ENCODE measurements around the gene CACNA1A. TPM values are rescaled to one million over a fixed set of nuclear protein-coding genes. Genes with fewer than 3 reads are reported as not detected.

CACNA1A gene
- total and polyA plus RNA-seq, 8 donors, result 2.4 to 42.6 (median 6.8) TPM

GRCh38 chr19:13356686-13357280 lies 149.5 kb downstream of the CACNA1A start:
- Histone ChIP-seq H3K4me1 (no peaks in the 10 kb centered on the region), H3K4me3 (no peak overlapping the region), H3K27me3 (no peaks in the 10 kb centered on the region), H3K36me3 (no peaks in the 10 kb centered on the region), H3K9me3 (no peaks in the 10 kb centered on the region), H3K27ac (no peak overlapping the region)
- intact Hi-C loops (cut with DNase I), result no loop called here
- ATAC-seq (no peak), DNase-seq (no peak), FAIRE-seq (no peak)
- 46 to 47% methylated on average over 9 of the region's 9 CpGs for WGBS, 2 donors
- no peak for TF ChIP-seq CTCF (IDR thresholded peaks at IDR 0.05)

GRCh38 chr19:13356185-13356584 lies 150.1 kb downstream of the CACNA1A start:
- ATAC-seq, result no peak
- no peaks in the 10 kb centered on the region for H3K9me3 ChIP-seq
- no peak for FAIRE-seq
- H3K36me3 ChIP-seq, result no peaks in the 10 kb centered on the region
- TF ChIP-seq CTCF (IDR thresholded peaks at IDR 0.05), result no peak
- no peak overlapping the region for H3K27ac ChIP-seq
- H3K4me1 ChIP-seq, result no peaks in the 10 kb centered on the region
- DNase-seq, result no peak
- intact Hi-C loops (cut with DNase I), result no loop called here
- WGBS, 2 donors, result 54 to 58% methylated on average over 8 of the region's 8 CpGs
- no peak overlapping the region for H3K4me3 ChIP-seq
- no peaks in the 10 kb centered on the region for H3K27me3 ChIP-seq

GRCh38 chr19:13355356-13355755 lies 150.9 kb downstream of the CACNA1A start:
- no peaks in the 10 kb centered on the region for H3K9me3 ChIP-seq
- H3K27me3 ChIP-seq, result no peaks in the 10 kb centered on the region
- no peaks in the 10 kb centered on the region for H3K36me3 ChIP-seq
- 37 to 54% methylated on average over 5 of the region's 5 CpGs for WGBS, 2 donors
- no peak overlapping the region for H3K4me3 ChIP-seq
- intact Hi-C loops (cut with DNase I), result no loop called here
- H3K4me1 ChIP-seq, result no peaks in the 10 kb centered on the region
- no peak overlapping the region for H3K27ac ChIP-seq
- ATAC-seq (no peak), DNase-seq (no peak), FAIRE-seq (no peak)
- TF ChIP-seq CTCF (IDR thresholded peaks at IDR 0.05), result no peak

GRCh38 chr19:13353625-13354024 lies 152.7 kb downstream of the CACNA1A start:
- no peak overlapping the region for H3K4me3 ChIP-seq
- H3K4me1 ChIP-seq, result no peaks in the 10 kb centered on the region
- H3K27ac ChIP-seq, result no peak overlapping the region
- WGBS, 2 donors, result 47 to 57% methylated on average over 3 of the region's 3 CpGs
- no peaks in the 10 kb centered on the region for H3K27me3 ChIP-seq
- ATAC-seq, result no peak
- no peak for DNase-seq
- TF ChIP-seq CTCF (IDR thresholded peaks at IDR 0.05), result no peak
- intact Hi-C loops (cut with DNase I), result no loop called here
- H3K9me3 ChIP-seq, result no peaks in the 10 kb centered on the region
- no peaks in the 10 kb centered on the region for H3K36me3 ChIP-seq
- FAIRE-seq, result no peak

- intact Hi-C loops (cut with DNase I), result no loop called here
- no peak for TF ChIP-seq CTCF (IDR thresholded peaks at IDR 0.05)
- Histone ChIP-seq H3K27me3 (no peaks in the 10 kb centered on the region), H3K4me3 (no peak overlapping the region), H3K36me3 (no peaks in the 10 kb centered on the region), H3K4me1 (no peaks in the 10 kb centered on the region), H3K9me3 (no peaks in the 10 kb centered on the region), H3K27ac (no peak overlapping the region)
- 67 to 75% methylated on average over 6 of the region's 6 CpGs for WGBS, 2 donors
- no peak for DNase-seq
- no peak for FAIRE-seq
- ATAC-seq, result no peak
Measured at GRCh38 chr19:13350759-13351158, 155.5 kb downstream of the CACNA1A start.

Data from pancreas (tissue), 10 donors.